Lower lobe of right lung (tissue), 2 donors: ENCODE data around the gene MRRF. TPM values are rescaled to one million over a fixed set of nuclear protein-coding genes. Genes with fewer than 3 reads are reported as not detected.

Source experiments
- ATAC-seq, 2 donors: fragments of 200-7000 bp; cut with Tn5 transposase; one replicate each; pipeline ENCODE4 v1.9.1; 2020 to 2022; ENCODE audit warnings: mild to moderate bottlenecking in 2 of 2, moderate library complexity in 2 of 2
- DNase-seq: peaks from one replicate; pipeline ENCODE4 v3.0.0-alpha.2; 2020
- H3K27ac ChIP-seq: fragments of 200-600 bp; one replicate; pipeline ENCODE4 v1.8.0; 2022
- H3K27me3 ChIP-seq: fragments of 200-600 bp; one replicate; pipeline ENCODE4 v1.8.0; 2022; ENCODE audit warnings: low read depth
- H3K36me3 ChIP-seq: fragments of 200-600 bp; one replicate; pipeline ENCODE4 v1.8.0; 2022; ENCODE audit warnings: mild to moderate bottlenecking
- H3K4me1 ChIP-seq: fragments of 200-600 bp; one replicate; pipeline ENCODE4 v1.8.0; 2022
- H3K4me3 ChIP-seq: fragments of 200-600 bp; one replicate; pipeline ENCODE4 v1.8.0; 2022; ENCODE audit warnings: mild to moderate bottlenecking
- H3K9me3 ChIP-seq: fragments of 200-600 bp; one replicate; pipeline ENCODE4 v1.8.0; 2022
- intact Hi-C: fragments of 100-400 bp; cut with DNase I; formaldehyde crosslinking; loops from one replicate; pipeline ENCODE4 v1.11.0; 2022
- total RNA-seq: library from RNA; stranded (reverse); fragmentation: NEBNext Ultra II Directional; extraction: Animal tissue kit (Norgen Biotek cat#: 25700); gene quantifications from one replicate; pipeline ENCODE4 v1.2.1, GENCODE V29; 2021
- TF ChIP-seq, protein P1 (sequence below): fragments of 200-600 bp; IDR thresholded peaks from one replicate; pipeline ENCODE4 v1.8.0; 2022; ENCODE audit warnings: antibody characterized with exemption, mild to moderate bottlenecking
- donor health status: DM: no; HTN: yes; CAD: no; lungs with severe emphysema.

Gene MRRF
- total RNA-seq, 1 donor from 2014 or later, result 30.2 TPM

GRCh38 chr9:122338536-122338935, 73.9 kb downstream of the MRRF start:
- TF ChIP-seq, protein P1, sequence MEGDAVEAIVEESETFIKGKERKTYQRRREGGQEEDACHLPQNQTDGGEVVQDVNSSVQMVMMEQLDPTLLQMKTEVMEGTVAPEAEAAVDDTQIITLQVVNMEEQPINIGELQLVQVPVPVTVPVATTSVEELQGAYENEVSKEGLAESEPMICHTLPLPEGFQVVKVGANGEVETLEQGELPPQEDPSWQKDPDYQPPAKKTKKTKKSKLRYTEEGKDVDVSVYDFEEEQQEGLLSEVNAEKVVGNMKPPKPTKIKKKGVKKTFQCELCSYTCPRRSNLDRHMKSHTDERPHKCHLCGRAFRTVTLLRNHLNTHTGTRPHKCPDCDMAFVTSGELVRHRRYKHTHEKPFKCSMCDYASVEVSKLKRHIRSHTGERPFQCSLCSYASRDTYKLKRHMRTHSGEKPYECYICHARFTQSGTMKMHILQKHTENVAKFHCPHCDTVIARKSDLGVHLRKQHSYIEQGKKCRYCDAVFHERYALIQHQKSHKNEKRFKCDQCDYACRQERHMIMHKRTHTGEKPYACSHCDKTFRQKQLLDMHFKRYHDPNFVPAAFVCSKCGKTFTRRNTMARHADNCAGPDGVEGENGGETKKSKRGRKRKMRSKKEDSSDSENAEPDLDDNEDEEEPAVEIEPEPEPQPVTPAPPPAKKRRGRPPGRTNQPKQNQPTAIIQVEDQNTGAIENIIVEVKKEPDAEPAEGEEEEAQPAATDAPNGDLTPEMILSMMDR, result no peak
- H3K36me3 ChIP-seq, result no peaks in the 10 kb centered on the region
- H3K27ac ChIP-seq, result no peak overlapping the region
- intact Hi-C loops, result no loop called here
- no peaks in the 10 kb centered on the region for H3K27me3 ChIP-seq
- H3K9me3 ChIP-seq, result no peaks in the 10 kb centered on the region
- no peak overlapping the region for H3K4me3 ChIP-seq
- ATAC-seq (no peak), DNase-seq (no peak)
- H3K4me1 ChIP-seq, result no peaks in the 10 kb centered on the region

GRCh38 chr9:122338994-122339393, 74.3 kb downstream of the MRRF start:
- TF ChIP-seq, protein P1, result no peak
- no peak for DNase-seq
- no peak for ATAC-seq

DNA sequence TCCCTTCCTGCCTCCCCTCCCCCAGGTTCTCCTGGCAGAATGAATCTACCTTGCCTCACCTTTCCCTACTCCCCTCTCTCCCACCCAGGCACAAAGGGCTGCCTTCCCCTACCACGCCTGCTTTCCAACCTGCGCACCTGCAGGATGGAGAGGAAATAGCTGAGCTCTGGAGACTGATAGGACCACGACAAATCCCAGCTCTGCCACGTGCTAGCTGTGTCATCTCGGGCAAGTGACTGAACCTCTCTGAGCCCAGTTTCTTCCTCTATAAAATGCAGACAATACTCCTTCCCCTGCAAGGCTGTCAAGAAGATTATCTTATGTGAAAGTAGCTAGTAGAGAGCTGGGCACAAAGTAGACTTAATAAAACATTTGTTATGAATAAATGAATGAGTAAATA, 74.9 kb downstream of the MRRF start:
- intact Hi-C loops, result no loop called here
- Histone ChIP-seq H3K27me3 (no peaks in the 10 kb centered on the region), H3K9me3 (no peaks in the 10 kb centered on the region), H3K27ac (no peak overlapping the region), H3K4me3 (no peak overlapping the region), H3K4me1 (no peaks in the 10 kb centered on the region), H3K36me3 (no peaks in the 10 kb centered on the region)
- TF ChIP-seq, protein P1, result no peak
- ATAC-seq (no peak), DNase-seq (no peak)

More at GRCh38 chr9:122338994-122339393, 74.3 kb downstream of the MRRF start:
- Histone ChIP-seq H3K9me3 (no peaks in the 10 kb centered on the region), H3K4me3 (no peak overlapping the region), H3K4me1 (no peaks in the 10 kb centered on the region), H3K27me3 (no peaks in the 10 kb centered on the region), H3K36me3 (no peaks in the 10 kb centered on the region), H3K27ac (no peak overlapping the region)
- intact Hi-C loops, result no loop called here

GRCh38 chr9:122340161-122340560, 75.5 kb downstream of the MRRF start:
- no peaks in the 10 kb centered on the region for H3K9me3 ChIP-seq
- H3K27me3 ChIP-seq, result no peaks in the 10 kb centered on the region
- DNase-seq, result no peak
- H3K36me3 ChIP-seq, result no peaks in the 10 kb centered on the region
- no peak overlapping the region for H3K4me3 ChIP-seq
- TF ChIP-seq, protein P1, result no peak
- intact Hi-C loops, result no loop called here
- H3K27ac ChIP-seq, result no peak overlapping the region
- no peaks in the 10 kb centered on the region for H3K4me1 ChIP-seq
- no peak for ATAC-seq

- H3K27me3 ChIP-seq, result no peaks in the 10 kb centered on the region
- H3K4me3 ChIP-seq, result no peak overlapping the region
- intact Hi-C loops, result no loop called here
- no peak overlapping the region for H3K27ac ChIP-seq
- peaks cover 8% of the 10 kb centered on the region for H3K4me1 ChIP-seq
- DNase-seq (no peak), ATAC-seq (no peak)
- TF ChIP-seq, protein P1, result no peak
- no peaks in the 10 kb centered on the region for H3K9me3 ChIP-seq
- H3K36me3 ChIP-seq, result no peaks in the 10 kb centered on the region
These were observed 77.8 kb downstream of the MRRF start for GRCh38 chr9:122342323-122343050.
